Fibroblast of skin of abdomen (primary cell): ENCODE measurements around the gene RBPMS2. TPM values are rescaled to one million over a fixed set of nuclear protein-coding genes. Genes with fewer than 3 reads are reported as not detected.
"Not testable (repeated sequence)": the region's sequence is repeated elsewhere in the genome, so short reads cannot be mapped to it uniquely, and the experiment has no call there.

Experiments
- DNase-seq: peaks from one replicate; pipeline ENCODE4 v3.0.0-alpha.2; 2013
- polyA plus RNA-seq, 2 experiments: library from polyadenylated mRNA; unstranded; fragments of 120-200 nt; gene quantifications; one replicate each; pipeline ENCODE4 v1.2.1, GENCODE V29; 2013; ENCODE audit not compliant: insufficient read length in 2 of 2

The RBPMS2 gene
- polyA plus RNA-seq (2013, experiment 1 of 2; ENCODE audit: insufficient read length): 0.67 TPM
- 0.77 TPM for polyA plus RNA-seq (2013, experiment 2 of 2; ENCODE audit: insufficient read length)

DNA sequence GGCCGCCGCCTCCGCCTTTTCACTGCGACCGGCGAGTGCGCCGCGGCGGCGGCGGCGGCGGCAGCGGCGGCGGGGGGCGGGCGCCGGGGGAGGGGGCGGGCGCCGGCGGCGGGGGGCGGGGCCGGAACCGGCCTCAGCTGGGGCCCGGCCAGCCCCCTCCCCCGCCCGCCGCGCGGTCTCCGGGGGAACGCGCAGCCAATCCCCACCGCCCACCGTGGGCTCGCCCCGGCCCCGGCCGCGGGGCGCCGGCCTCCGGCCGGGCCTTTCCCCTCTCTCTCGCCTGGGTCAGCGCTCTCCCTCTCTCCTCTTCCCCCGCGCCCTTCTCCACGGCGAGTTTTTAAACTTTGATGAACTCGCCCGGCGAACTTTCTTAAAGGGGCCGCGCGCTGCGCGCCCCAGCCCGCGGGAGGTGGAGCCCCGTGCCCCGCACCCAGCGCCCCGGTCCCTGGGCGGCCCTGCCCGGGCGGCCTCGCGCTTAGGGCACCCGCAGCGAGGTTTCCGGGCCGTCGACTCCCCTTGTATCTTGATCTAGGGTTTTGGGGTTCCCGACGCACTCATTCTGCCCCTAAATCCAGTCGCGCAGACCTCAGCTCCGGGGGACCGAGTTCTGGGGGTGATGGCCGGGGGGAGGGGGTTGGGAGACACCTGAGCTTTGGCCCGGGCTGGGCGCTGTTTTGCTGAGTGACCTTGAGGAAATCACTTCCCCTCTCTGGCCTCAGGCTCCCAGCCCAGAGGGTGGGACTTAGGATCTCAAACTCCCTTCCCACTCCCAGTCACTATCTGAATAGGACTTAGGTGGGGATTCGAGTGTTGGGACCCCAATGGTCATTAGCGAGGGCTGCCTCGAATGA is at the start of gene RBPMS2:
TSS of gene RBPMS2 (minus strand) at position 39 of the 851 bp plus-strand sequence. CDS start 270 bp downstream, outside the sequence.
- no peak for DNase-seq

DNA sequence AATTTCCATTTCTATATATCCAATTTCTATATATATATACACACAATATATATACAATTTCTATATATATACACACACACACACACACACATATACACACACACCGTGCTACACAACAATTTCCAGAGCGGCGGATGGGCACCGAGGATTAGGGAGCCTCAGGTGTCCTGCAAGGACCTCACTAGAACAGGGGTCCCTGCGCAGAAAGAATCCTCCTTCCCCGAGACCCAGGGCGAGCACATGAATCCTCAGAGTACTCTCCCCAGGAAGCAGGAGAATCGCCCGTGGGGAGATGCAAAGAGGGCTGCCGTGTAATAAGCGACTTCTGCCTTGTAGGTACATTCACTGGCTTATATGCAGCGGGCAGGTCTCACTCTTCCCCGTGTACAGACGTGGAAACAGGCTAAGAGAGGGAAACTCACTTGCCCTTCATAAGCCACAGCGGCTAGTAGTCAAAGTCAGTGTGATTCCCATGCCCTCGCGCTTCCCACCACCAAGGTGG is 49.6 kb upstream of the RBPMS2 start:
- no peak for DNase-seq

DNA sequence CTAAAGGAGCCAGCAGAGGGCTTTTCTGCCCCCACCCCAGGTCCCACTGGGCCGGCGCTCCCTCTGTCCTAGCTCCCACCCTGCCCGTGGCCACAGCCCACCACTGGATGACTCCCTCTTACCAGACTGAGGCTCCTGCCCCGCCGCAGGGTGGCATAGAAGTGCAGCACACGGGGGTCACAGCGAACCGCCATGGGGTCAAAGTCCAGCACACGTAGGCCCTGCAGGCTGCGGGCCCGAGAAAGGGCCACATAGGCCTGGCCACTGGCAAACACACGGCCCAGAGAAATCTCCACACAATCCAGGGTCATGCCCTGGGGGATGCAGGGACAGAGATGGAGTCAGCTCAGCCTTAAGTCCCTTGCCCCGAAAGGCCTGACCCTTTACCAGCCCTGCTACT is 41.1 kb upstream of the RBPMS2 start:
- no peak for DNase-seq

DNA sequence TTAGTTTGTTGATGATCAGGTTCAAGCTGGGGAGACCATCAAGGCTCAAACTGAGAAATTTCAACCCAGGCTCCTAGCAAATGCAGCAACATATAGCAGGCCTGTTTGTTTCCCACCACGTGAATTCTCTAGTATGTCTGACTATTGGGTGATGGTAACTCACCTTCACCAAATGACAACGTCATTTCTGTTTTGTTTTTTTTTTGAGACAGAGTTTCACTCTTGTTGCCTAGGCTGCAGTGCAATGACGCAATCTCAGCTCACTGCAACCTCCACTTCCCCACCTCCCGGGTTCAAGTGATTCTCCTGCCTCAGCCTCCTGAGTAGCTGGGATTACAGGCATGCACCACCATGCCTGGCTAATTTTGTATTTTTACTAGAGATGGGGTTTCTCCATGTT is 39.6 kb upstream of the RBPMS2 start:
- DNase-seq: not testable (repeated sequence)

- DNase-seq: not testable (repeated sequence)
Measured at GRCh38 chr15:64814283-64814682, 38.9 kb upstream of the RBPMS2 start.

GRCh38 chr15:64813075-64813474 is 37.7 kb upstream of the RBPMS2 start:
- DNase-seq: peak; percentile 29

GRCh38 chr15:64810497-64811326 is 35.3 kb upstream of the RBPMS2 start:
- DNase-seq: no peak

- peak; percentile 67 for DNase-seq
Measured at GRCh38 chr15:64809649-64810496, 34.5 kb upstream of the RBPMS2 start.

GRCh38 chr15:64808785-64809453 is 33.5 kb upstream of the RBPMS2 start:
- DNase-seq: no peak

GRCh38 chr15:64807751-64808222 is 32.4 kb upstream of the RBPMS2 start:
- DNase-seq: no peak

DNA sequence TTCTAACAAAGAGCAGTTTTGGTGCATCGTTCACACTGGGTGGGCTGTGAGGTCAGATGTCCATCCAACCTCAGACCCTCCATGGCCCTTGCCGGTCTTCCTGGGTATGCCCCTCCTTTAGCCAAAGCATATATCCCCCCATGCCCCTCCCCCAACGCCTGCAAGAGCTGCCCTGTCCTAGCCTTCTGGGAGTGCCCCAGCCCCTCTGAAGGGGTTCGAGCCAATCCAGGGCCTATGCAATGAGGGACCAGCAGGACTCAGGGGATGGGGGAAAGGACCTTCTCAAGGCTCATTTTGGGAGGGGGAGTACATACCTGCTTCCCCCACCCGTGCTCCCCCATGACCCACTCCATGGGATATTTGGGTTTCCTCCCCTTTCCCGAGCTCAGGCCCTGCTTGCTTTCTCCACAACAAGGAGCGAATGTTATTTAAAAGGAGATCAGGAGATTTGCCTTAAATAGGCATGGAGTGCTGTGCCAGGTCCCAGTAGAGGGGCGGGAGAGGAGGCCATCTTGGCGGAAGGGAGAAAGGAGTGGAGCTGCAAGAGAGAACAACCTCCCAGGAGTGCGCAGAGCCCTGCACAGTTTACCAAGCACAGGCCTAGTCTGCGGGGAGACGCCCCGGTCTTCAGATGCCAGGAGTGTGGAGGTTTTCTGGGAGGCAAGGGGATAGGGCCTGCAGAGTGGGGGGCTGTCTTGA is 31.8 kb upstream of the RBPMS2 start:
- no peak for DNase-seq

DNA sequence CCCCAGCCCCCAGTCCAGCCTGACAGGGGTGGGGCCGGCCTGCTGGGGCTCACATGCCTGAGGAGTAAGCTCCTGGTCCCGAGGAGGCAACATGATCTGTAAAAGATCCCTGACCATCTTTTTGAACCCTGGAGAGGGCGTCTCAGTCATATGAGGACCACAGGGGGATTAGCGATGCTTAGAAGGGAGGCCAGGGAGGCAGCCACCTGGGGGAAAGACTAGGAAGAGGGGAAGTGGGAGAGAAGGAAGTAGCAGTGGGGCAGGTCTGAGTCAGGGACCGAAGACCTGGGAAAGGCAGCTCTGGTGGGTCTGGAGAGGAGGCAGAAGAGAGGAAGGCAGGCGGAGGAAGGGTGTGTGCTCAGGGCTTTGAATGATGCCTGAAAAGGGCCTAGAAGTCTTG is 31.1 kb upstream of the RBPMS2 start:
- DNase-seq: no peak

GRCh38 chr15:64804619-64805018 is 29.2 kb upstream of the RBPMS2 start:
- no peak for DNase-seq

DNA sequence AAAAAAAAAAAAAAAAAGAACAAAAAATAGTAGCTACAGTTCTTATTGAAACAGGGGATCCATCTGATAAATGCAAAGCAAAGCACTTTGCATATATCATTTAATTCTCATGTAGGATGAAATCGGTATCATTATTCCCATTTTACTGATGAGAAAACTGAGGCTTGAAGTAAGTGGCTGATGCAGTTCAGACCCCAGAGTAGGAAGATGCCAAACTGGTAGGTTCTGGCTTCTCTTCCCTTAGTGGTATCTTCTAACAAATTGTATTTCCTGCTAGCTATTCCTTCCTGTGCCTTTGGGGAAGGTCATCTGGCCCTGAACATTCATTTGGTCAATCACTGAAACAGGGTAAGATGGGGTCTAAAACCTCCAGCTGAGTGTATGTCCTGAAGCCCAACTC is 28.1 kb upstream of the RBPMS2 start:
- DNase-seq: no peak

GRCh38 chr15:64800476-64800875 is 25.1 kb upstream of the RBPMS2 start:
- no peak for DNase-seq

DNA sequence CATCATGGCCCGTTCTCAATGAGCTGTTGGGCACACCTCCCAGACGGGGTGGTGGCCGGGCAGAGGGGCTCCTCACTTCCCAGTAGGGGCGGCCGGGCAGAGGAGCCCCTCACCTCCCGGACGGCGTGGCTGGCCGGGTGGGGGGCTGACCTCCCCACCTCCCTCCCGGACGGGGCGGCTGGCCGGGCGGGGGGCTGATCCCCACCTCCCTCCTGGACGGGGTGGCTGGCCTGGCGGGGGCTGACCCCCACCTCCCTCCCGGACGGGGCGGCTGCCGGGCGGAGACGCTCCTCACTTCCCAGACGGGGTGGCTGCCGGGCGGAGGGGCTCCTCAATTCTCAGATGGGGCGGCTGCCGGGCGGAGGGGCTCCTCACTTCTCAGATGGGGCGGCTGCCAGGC is 23.5 kb upstream of the RBPMS2 start:
- not testable (repeated sequence) for DNase-seq

DNA sequence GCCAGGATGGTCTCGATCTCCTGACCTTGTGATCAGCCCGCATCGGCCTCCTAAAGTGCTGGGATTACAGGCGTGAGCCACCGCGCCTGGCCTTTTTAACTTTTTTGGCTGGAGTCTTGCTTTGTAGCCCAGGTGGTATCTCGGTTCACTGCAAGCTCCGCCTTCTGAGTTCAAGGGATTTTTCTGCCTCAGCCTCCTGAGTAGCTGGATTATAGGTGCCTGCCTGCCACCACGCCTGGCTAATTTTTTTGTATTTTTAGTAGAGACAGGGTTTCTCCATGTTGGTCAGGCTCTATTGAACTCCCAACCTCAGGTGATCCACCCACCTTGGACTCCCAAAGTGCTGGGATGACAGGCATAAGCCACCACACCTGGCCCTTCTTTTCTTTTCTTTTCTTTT is 20.5 kb upstream of the RBPMS2 start:
- DNase-seq: not testable (repeated sequence)

DNA sequence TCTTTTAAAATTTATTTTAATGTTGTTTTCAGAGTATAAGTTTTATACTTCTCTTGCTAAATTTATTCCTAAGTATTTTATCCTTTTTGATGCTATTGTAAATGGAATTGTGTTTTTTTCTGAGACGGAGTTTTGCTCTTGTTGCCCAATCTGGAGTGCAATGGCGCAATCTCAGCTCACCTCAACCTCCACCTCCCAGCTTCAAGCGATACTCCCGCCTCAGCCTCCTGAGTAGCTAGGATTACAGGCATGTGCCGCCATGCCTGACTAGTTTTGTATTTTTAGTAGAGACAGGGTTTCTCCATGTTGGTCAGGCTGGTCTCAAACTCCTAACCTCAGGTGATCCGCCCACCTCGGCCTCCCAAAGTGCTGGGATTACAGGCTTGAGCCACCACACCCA is 19.9 kb upstream of the RBPMS2 start:
- not testable (repeated sequence) for DNase-seq

- DNase-seq: no peak
Measured at GRCh38 chr15:64792282-64792681, 16.9 kb upstream of the RBPMS2 start.

DNA sequence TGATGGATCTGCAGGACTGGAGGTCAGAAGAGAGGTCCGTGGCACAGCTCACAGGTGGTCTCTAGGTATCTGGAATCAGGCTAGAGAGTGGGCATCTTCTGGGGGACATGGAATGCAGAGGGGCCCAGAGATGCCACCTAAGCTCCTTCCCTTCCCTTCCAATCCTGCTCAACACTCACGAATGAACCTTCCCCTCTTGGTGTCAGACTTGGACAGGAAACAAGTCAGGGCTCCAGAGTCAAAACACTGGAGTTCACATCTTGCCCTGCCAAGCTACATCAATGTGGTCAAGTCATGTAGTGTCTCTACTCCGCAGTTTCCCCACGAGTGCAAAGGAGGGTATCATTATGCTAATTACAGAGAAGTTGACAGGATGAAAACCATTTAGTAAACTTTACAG is 16.0 kb upstream of the RBPMS2 start:
- DNase-seq: no peak

DNA sequence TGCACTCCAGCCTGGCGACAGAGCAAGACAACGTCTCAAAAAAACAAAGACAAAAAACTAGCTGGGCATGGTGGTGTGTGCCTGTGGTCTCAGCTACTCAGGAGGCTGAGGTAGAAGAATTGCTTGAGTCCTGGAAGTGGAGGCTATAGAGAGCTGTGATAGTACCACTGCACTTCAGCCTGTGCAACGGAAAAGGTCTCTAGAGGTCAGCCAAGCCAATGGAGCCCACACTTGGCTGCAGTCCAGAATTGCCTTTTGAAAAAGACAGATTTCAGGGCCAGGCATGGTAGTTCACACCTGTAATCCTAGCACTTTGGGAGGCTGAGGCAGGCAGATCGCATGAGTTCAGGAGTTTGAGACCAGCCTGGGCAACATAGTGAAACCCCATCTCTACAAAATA is 8.4 kb upstream of the RBPMS2 start:
- no peak for DNase-seq
